A549 (cell line): ENCODE results near the gene VPS13A. TPM values are rescaled to one million over a fixed set of nuclear protein-coding genes. Genes with fewer than 3 reads are reported as not detected.

Experiments
- ATAC-seq, 2 experiments: fragments of 200-7000 bp in 1 of 2; fragments of >200 bp in 1 of 2; cut with Nextera tagmentation in 1 of 2; cut with Tn5 transposase in 1 of 2; 3 replicates each; pipeline versions ENCODE4 v1.8.0 to v1.9.1; 2018 to 2020; ENCODE audit warnings: mild to moderate bottlenecking in 1 of 2, moderate library complexity in 1 of 2
- CTCF ChIA-PET: fragments of 300-600 bp; sonication (Branson Sonifier 250); formaldehyde crosslinking; extraction: SDS; loops from one replicate; lab custom pipeline; 2021; ENCODE audit warnings: antibody characterized with exemption, inconsistent platforms; lab: Yijun Ruan, JAX
- POLR2A ChIA-PET: fragments of 350-600 bp; formaldehyde crosslinking; extraction: SDS; loops from one replicate; lab custom pipeline; 2021; ENCODE audit warnings: antibody characterized with exemption, inconsistent platforms; lab: Yijun Ruan, JAX
- DNase-seq, 2 experiments: peaks; one replicate each; pipeline versions ENCODE4 v3.0.0 to v3.0.0-alpha.2; 2011 to 2016; ENCODE audit warnings: low read depth in 1 of 2, low spot score in 1 of 2
- FAIRE-seq: peaks from 2 replicates; lab custom pipeline; 2011; peaks lifted over from hg19 to GRCh38; lab: Jason Lieb, UNC
- H3K27ac ChIP-seq, 2 experiments: fragments of >200 bp; sonication (Bioruptor Twin); formaldehyde crosslinking; 3 replicates each; pipeline ENCODE4 v1.5.1; 2016 to 2017
- H3K4me1 ChIP-seq: fragments of >200 bp; sonication (Bioruptor Twin); formaldehyde crosslinking; 3 replicates; pipeline ENCODE4 v1.6.1; 2016
- H3K4me2 ChIP-seq: fragments of >200 bp; sonication (Bioruptor Twin); formaldehyde crosslinking; 3 replicates; pipeline ENCODE4 v1.6.1; 2016
- H3K4me3 ChIP-seq: fragments of >200 bp; sonication (Bioruptor Twin); formaldehyde crosslinking; 3 replicates; pipeline ENCODE4 v1.5.1; 2016
- H3K9me3 ChIP-seq: fragments of >200 bp; sonication (Bioruptor Twin); formaldehyde crosslinking; 3 replicates; pipeline ENCODE4 v1.6.1; 2016
- CTCF ChIP-seq: fragments of >200 bp; sonication (Bioruptor Twin); formaldehyde crosslinking; IDR thresholded peaks from 3 replicates; pipeline ENCODE4 v1.5.1; 2016
- EHMT2 ChIP-seq: fragments of 200-600 bp; sonication (generic); IDR thresholded peaks from 2 replicates; pipeline ENCODE4 v1.6.1; 2016; ENCODE audit warnings: antibody characterized with exemption, low read depth, mild to moderate bottlenecking, moderate library complexity
- FOSL2 ChIP-seq, 2 experiments: fragments of 450-650 bp in 1 of 2; fragments of >200 bp in 1 of 2; sonication (Bioruptor Twin) in 1 of 2; formaldehyde crosslinking; IDR thresholded peaks; 2 replicates each; pipeline versions ENCODE4 v1.5.0 to v1.6.1; 2016 to 2020; ENCODE audit warnings: mild to moderate bottlenecking in 1 of 2, moderate library complexity in 1 of 2
- HOXA7 ChIP-seq: fragments of 250-450 bp; sonication (Bioruptor Pico); IDR thresholded peaks from 2 replicates; pipeline ENCODE4 v1.5.0; 2020; ENCODE audit warnings: mild to moderate bottlenecking, moderate library complexity
- JUN ChIP-seq, 2 experiments: fragments of >200 bp; sonication (Bioruptor Twin); formaldehyde crosslinking; IDR thresholded peaks; 2 replicates in 1 of 2; 3 replicates in 1 of 2; pipeline ENCODE4 v1.6.1; 2016 to 2017
- KDM5A ChIP-seq: fragments of 200-600 bp; sonication (generic); IDR thresholded peaks from 2 replicates; pipeline ENCODE4 v1.6.1; 2016; ENCODE audit warnings: antibody characterized with exemption, mild to moderate bottlenecking
- MYC ChIP-seq: IDR thresholded peaks from 2 replicates; pipeline ENCODE4 v1.6.1; 2012; ENCODE audit warnings: mild to moderate bottlenecking, inconsistent platforms, low read length, improper control_type of control experiment, borderline replicate concordance
- NFE2L2 ChIP-seq: fragments of 150-350 bp; conservative IDR thresholded peaks from 2 replicates; pipeline ENCODE4 v1.6.1; 2014; ENCODE audit warnings: low read length
- PHF8 ChIP-seq: fragments of 200-600 bp; sonication (generic); IDR thresholded peaks from 2 replicates; pipeline ENCODE4 v1.6.1; 2016; ENCODE audit warnings: low read depth, mild to moderate bottlenecking, antibody characterized with exemption, moderate library complexity, borderline replicate concordance
- RNF2 ChIP-seq: fragments of 200-600 bp; sonication (generic); IDR thresholded peaks from 2 replicates; pipeline ENCODE4 v1.6.1; 2016; ENCODE audit warnings: low read depth, mild to moderate bottlenecking, antibody characterized with exemption, moderate library complexity, borderline replicate concordance
- TFCP2L1 ChIP-seq: fragments of 250-450 bp; sonication (Bioruptor Pico); IDR thresholded peaks from 2 replicates; pipeline ENCODE4 v1.5.0; 2021; ENCODE audit warnings: mild to moderate bottlenecking
- TP53 ChIP-seq: fragments of 250-450 bp; sonication (Bioruptor Pico); IDR thresholded peaks from 2 replicates; pipeline ENCODE4 v1.5.0; 2021; ENCODE audit warnings: mild to moderate bottlenecking, moderate library complexity
- ZNF302 ChIP-seq: fragments of 250-450 bp; sonication (Bioruptor Pico); IDR thresholded peaks from 2 replicates; pipeline ENCODE4 v1.9.0; 2021; ENCODE audit warnings: inconsistent platforms, mild to moderate bottlenecking, moderate library complexity
- WGBS: methylation state at CpG from one replicate; pipeline ENCODE4 v1.1.6; 2017; ENCODE audit errors: missing lambda C conversion rate; 5-methylcytosine and 5-hydroxymethylcytosine counted together
- polyA plus RNA-seq, 4 experiments: library from polyadenylated mRNA; depleted of rRNA in 3 of 4; stranded (reverse); fragments of >200 nt; fragmentation: RNase III in 1 of 4; extraction: RNeasy Plus Mini Kit Qiagen cat#74134 plus additional on column Dnase treatment in 1 of 4; gene quantifications; 2 replicates in 3 of 4; 3 replicates in 1 of 4; pipeline ENCODE4 v1.2.3, GENCODE V29; 2011 to 2017
- TF ChIP-seq, protein P1 (sequence below): fragments of 200-600 bp; sonication (generic); IDR thresholded peaks from 2 replicates; pipeline ENCODE4 v1.6.1; 2016; ENCODE audit warnings: antibody characterized with exemption, mild to moderate bottlenecking, moderate library complexity
- TF ChIP-seq, protein P2 (sequence below): fragments of 150-350 bp; IDR thresholded peaks from 2 replicates; pipeline ENCODE4 v1.6.1; 2014; ENCODE audit warnings: low read depth, mild to moderate bottlenecking, low read length

Gene VPS13A
- polyA plus RNA-seq, 2 of the 4 experiments (the other 2 are of a cell fraction): 12.3 to 66.6 TPM

- no peak overlapping the region for H3K4me3 ChIP-seq
- H3K27ac ChIP-seq: no peak overlapping the region
- DNase-seq: no peak
- H3K4me2 ChIP-seq: no peak overlapping the region
- no peaks in the 10 kb centered on the region for H3K4me1 ChIP-seq
- no peak for FAIRE-seq
- ChIA-PET POLR2A (no interaction called here), CTCF (interaction anchor here (1.2 to 2.3 kb wide), 4 partner anchors 10 to 16 kb away, joined by 4 to 14 read pairs (median 6); no protein-coding TSS in a partner anchor)
- H3K9me3 ChIP-seq: no peaks in the 10 kb centered on the region
- peak in 1 of 2 experiments; percentile 49; a peak in 3 of 6 replicates for ATAC-seq
- WGBS: 48% methylated on average over 12 of the region's 12 CpGs
- TF ChIP-seq NFE2L2 (no peak), MYC (no peak), EHMT2 (no peak), CTCF (0 out of 3 replicates have a peak, but pooled peaks have one; percentile 10), TFCP2L1 (CRISPR knock-in tag) (no peak)
- TF ChIP-seq, protein P1, sequence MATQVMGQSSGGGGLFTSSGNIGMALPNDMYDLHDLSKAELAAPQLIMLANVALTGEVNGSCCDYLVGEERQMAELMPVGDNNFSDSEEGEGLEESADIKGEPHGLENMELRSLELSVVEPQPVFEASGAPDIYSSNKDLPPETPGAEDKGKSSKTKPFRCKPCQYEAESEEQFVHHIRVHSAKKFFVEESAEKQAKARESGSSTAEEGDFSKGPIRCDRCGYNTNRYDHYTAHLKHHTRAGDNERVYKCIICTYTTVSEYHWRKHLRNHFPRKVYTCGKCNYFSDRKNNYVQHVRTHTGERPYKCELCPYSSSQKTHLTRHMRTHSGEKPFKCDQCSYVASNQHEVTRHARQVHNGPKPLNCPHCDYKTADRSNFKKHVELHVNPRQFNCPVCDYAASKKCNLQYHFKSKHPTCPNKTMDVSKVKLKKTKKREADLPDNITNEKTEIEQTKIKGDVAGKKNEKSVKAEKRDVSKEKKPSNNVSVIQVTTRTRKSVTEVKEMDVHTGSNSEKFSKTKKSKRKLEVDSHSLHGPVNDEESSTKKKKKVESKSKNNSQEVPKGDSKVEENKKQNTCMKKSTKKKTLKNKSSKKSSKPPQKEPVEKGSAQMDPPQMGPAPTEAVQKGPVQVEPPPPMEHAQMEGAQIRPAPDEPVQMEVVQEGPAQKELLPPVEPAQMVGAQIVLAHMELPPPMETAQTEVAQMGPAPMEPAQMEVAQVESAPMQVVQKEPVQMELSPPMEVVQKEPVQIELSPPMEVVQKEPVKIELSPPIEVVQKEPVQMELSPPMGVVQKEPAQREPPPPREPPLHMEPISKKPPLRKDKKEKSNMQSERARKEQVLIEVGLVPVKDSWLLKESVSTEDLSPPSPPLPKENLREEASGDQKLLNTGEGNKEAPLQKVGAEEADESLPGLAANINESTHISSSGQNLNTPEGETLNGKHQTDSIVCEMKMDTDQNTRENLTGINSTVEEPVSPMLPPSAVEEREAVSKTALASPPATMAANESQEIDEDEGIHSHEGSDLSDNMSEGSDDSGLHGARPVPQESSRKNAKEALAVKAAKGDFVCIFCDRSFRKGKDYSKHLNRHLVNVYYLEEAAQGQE: no peak
- TF ChIP-seq, all 56 proteins: peak for 1
Measured at GRCh38 chr9:77449240-77450084, 272.1 kb downstream of the VPS13A start.

DNA sequence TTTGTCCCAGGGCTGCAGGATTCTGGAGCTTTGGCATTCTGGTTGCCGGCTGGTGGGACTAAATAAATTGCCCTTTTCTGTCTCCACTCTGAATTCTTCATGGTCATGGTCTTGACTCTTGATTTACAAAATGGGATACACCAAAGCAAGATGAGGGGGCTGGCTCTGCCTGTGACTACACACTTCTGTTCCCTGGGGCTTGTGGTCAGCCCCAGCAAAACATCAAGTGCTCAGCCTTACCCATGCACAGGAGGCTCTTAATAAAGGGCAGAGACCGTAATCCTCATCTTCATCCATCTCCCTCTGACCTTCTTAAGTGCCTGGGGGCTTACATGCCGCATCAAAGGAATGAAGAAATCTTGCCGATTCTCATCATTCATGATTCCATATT, 272.7 kb downstream of the VPS13A start:
- ChIA-PET POLR2A (no interaction called here), CTCF (interaction anchor here (1.2 to 2.3 kb wide), 4 partner anchors 10 to 16 kb away, joined by 4 to 14 read pairs (median 6); no protein-coding TSS in a partner anchor)
- ATAC-seq (no peak), DNase-seq (no peak), FAIRE-seq (no peak)
- 84% methylated on average over 4 of the region's 4 CpGs for WGBS
- H3K27ac ChIP-seq: no peak overlapping the region
- H3K4me1 ChIP-seq: no peaks in the 10 kb centered on the region
- H3K4me3 ChIP-seq: no peak overlapping the region
- TF ChIP-seq NFE2L2 (no peak), FOSL2 (IDR thresholded peaks at IDR 0.05) (no peak), FOSL2 (CRISPR knock-in tag; IDR thresholded peaks at IDR 0.05) (no peak), JUN (IDR thresholded peaks at IDR 0.05) (no peak), RNF2 (no peak), HOXA7 (no peak), KDM5A (no peak), ZNF302 (CRISPR knock-in tag) (no peak), TP53 (no peak), PHF8 (no peak)
- TF ChIP-seq, protein P2, sequence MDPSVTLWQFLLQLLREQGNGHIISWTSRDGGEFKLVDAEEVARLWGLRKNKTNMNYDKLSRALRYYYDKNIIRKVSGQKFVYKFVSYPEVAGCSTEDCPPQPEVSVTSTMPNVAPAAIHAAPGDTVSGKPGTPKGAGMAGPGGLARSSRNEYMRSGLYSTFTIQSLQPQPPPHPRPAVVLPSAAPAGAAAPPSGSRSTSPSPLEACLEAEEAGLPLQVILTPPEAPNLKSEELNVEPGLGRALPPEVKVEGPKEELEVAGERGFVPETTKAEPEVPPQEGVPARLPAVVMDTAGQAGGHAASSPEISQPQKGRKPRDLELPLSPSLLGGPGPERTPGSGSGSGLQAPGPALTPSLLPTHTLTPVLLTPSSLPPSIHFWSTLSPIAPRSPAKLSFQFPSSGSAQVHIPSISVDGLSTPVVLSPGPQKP: no peak
- no peak overlapping the region for H3K4me2 ChIP-seq
- no peaks in the 10 kb centered on the region for H3K9me3 ChIP-seq
